HG03064 (cell line): ENCODE data around the gene PLA2G3.
"Not testable (repeated sequence)": the region's sequence is repeated elsewhere in the genome, so short reads cannot be mapped to it uniquely, and the experiment has no call there.

Experiments used
- ATAC-seq: cut with Tn5 transposase; IDR thresholded peaks from one replicate; pipeline ENCODE4 v1.9.1; 2021; ENCODE audit warnings: low read depth; ENCODE audit not compliant: unreplicated experiment

PLA2G3 gene

GRCh38 chr22:31102441-31103081 is 37.7 kb downstream of the PLA2G3 start:
- ATAC-seq = no peak

GRCh38 chr22:31100762-31101525 is 39.4 kb downstream of the PLA2G3 start:
- no peak for ATAC-seq

- no peak for ATAC-seq
Observed at GRCh38 chr22:31099841-31100761, 40.2 kb downstream of the PLA2G3 start.

- no peak for ATAC-seq
Observed at GRCh38 chr22:31099386-31099785, 40.9 kb downstream of the PLA2G3 start.

- ATAC-seq = no peak
Observed at GRCh38 chr22:31098632-31099110, 41.6 kb downstream of the PLA2G3 start.

- no peak for ATAC-seq
Observed at GRCh38 chr22:31097941-31098631, 42.2 kb downstream of the PLA2G3 start.

GRCh38 chr22:31097539-31097938 is 42.8 kb downstream of the PLA2G3 start:
- not testable (repeated sequence) for ATAC-seq

GRCh38 chr22:31096657-31097279 is 43.5 kb downstream of the PLA2G3 start:
- no peak for ATAC-seq

- no peak for ATAC-seq
Observed at GRCh38 chr22:31095637-31096249, 44.6 kb downstream of the PLA2G3 start.

GRCh38 chr22:31094741-31095140 is 45.6 kb downstream of the PLA2G3 start:
- no peak for ATAC-seq

- no peak for ATAC-seq
Observed at GRCh38 chr22:31094021-31094551, 46.2 kb downstream of the PLA2G3 start.

GRCh38 chr22:31093086-31093850 is 47.0 kb downstream of the PLA2G3 start:
- no peak for ATAC-seq

GRCh38 chr22:31092161-31092560 is 48.1 kb downstream of the PLA2G3 start:
- no peak for ATAC-seq

- ATAC-seq = no peak
Observed at GRCh38 chr22:31091106-31091975, 49.0 kb downstream of the PLA2G3 start.

GRCh38 chr22:31090217-31091085 is 49.9 kb downstream of the PLA2G3 start:
- no peak for ATAC-seq
